LNCAP (cell line): Measurements from ENCODE around the gene SYNGR4.

Source experiments
- CTCF ChIP-seq: fragments of 450-650 bp; IDR thresholded peaks from 2 replicates; pipeline ENCODE4 v1.5.1; 2017; ENCODE audit warnings: mild to moderate bottlenecking

Gene SYNGR4

DNA sequence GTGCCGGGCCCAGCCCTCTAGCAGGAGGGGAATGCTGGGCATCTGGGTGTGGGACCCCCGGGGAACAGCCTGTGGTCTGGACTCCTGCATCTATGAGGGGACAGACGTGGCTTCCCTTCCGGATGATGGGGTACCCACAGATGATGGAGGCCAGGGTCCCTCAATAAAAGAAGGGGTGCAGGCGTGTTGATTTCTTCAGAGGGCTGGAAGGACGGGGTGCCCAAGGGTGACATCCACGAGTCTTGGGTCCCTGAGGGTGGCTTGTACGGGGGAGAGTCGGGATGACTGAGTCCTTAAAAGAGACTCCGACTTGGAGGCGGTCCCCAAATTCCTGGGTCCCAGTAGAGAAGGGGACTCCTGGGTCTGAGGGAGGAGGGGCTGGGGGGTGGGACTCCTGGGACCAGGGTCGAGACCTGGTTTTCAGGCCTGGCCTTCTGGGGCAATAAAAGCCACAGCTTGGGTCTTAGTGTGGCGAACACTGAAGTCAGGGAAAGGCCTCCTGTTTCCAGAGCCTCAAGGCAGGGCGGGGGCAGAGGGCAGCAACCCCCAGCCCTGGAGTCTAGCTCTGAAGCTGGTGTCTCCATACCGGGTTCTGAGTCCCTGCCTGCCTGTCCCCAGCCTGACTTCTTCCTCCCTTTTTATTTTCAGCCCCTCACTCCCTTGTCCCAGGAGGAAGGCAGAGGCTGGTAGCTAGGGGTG is 28.8 kb downstream of the SYNGR4 start:
- no peak for TF ChIP-seq CTCF

GRCh38 chr19:48393559-48394330 is 29.6 kb downstream of the SYNGR4 start, which contains the start of gene GRIN2D:
Gene GRIN2D, plus strand, starts transcription at chr19:48393668. Its CDS starts 4,725 bp downstream, at chr19:48398393.
- TF ChIP-seq CTCF: no peak

GRCh38 chr19:48394331-48395169 is 30.4 kb downstream of the SYNGR4 start:
- TF ChIP-seq CTCF: no peak

- no peak for TF ChIP-seq CTCF
Observed at GRCh38 chr19:48395170-48395455, 30.9 kb downstream of the SYNGR4 start.

DNA sequence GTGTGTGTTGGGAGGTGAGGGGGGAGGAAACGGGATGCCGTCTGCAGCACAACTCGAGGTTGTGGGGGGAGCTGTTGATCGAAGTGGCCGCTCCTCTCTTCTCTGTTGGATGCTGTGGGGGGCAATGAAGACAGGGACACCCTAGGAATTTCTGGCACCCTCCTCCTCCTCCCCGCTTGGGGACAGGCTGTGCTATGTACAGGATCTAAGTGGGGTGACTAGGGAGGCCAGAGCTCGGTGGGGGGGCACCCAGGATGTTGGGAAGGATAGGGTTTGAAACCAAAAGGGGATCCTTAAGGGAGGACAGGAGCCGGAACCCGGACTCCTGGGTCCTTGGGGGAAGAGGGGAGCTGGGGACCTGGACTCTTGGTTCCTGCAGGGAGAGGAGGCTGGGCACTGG is 31.3 kb downstream of the SYNGR4 start:
- TF ChIP-seq CTCF: no peak

- no peak for TF ChIP-seq CTCF
Observed at GRCh38 chr19:48396016-48396823, 32.1 kb downstream of the SYNGR4 start.

GRCh38 chr19:48396824-48397176 is 32.6 kb downstream of the SYNGR4 start:
- TF ChIP-seq CTCF: no peak
